DMS53 treated with DMSO at 0.1 percent for 48 hours (cell line): ENCODE results near the gene OVCH1.
"Not testable (repeated sequence)": the region's sequence is repeated elsewhere in the genome, so short reads cannot be mapped to it uniquely, and the experiment has no call there.

Source experiments
- DNase-seq: peaks from one replicate; lab custom pipeline; 2025; ENCODE audit not compliant: unreplicated experiment; lab: John Stamatoyannopoulos, UW

The OVCH1 gene

DNA sequence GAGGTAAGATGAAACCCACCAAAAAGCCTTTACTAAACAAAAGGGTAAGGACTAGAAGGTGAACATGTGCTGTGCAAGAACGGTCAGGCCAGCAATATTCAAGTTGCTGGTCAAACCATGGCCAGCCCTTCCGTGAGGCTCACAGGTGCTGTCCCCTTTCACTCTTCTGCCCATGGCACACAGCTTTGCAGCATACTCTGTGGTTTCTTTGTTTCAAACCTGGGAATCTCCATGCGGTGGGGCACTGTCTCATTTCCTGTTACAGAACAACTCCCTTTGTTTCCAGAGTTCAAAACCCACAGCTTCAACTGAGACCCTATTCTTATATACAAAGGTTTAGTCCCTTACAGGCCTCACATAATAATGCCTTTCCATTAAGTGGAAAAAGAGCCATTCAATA, 1.7 kb upstream of the OVCH1 start:
- no peak for DNase-seq

DNA sequence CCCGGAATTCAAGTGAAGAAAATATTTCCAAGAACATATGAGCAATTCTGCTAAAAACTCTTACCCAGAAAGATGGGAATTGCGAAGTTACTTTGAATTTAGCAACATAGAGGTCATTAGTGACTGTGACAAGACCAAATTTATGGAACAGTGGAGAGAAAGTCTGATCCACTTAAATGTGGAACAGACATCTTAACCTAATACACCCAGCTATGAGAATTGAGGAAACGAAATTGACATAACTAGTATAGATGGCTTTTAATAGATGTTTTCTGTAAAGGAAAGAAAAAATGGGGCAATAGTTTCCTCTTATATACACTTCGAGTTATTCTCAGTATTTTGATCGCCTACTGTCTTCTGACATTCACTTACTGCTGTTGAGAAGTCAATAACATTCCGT, 4.6 kb downstream of the OVCH1 start:
- no peak for DNase-seq

GRCh38 chr12:29486972-29487371, 10.5 kb downstream of the OVCH1 start:
- DNase-seq, result no peak

DNA sequence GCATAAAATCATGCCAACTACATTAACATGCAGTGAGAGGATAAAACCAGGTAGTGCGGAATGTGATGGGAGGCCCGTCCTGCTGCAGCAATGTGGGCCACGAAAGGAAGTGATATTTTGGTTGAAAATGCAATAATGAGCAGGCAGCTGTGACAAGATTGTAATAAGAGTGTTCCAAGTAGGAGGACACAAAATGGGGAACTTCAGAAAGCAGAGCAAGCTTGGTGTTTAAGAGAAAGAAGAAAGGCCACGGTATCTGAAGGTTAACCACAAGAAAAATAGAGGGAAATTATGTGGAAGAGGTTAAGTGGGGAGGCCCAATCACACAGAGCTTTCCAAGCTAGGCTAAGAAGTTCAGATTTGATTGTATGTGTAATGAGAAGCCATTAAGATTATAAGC, 34.3 kb downstream of the OVCH1 start:
- no peak for DNase-seq

- no peak for DNase-seq
Observed at GRCh38 chr12:29460082-29460481, 37.4 kb downstream of the OVCH1 start.

DNA sequence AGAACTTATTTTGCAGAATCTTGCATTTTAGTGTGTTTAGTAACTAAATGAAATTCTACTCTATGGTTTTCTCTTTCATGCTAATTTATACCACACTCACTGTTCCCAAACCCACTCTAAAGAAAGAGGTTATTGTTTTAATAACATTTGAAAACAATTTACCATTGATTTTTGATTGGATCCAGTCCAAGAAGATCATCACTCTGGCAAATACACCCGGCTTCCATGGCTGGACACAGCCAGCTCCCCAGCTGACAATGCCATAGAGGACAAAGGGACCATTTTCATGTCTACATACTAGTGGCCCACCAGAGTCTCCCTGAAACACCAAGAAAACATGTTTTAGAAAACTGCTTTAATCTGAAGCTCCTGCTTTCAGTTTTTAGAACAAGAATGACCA, 42.4 kb downstream of the OVCH1 start:
- no peak for DNase-seq

GRCh38 chr12:29451888-29452287, 45.6 kb downstream of the OVCH1 start:
- DNase-seq, result no peak

- DNase-seq, result no peak
Observed at GRCh38 chr12:29448157-29448556, 49.3 kb downstream of the OVCH1 start.

DNA sequence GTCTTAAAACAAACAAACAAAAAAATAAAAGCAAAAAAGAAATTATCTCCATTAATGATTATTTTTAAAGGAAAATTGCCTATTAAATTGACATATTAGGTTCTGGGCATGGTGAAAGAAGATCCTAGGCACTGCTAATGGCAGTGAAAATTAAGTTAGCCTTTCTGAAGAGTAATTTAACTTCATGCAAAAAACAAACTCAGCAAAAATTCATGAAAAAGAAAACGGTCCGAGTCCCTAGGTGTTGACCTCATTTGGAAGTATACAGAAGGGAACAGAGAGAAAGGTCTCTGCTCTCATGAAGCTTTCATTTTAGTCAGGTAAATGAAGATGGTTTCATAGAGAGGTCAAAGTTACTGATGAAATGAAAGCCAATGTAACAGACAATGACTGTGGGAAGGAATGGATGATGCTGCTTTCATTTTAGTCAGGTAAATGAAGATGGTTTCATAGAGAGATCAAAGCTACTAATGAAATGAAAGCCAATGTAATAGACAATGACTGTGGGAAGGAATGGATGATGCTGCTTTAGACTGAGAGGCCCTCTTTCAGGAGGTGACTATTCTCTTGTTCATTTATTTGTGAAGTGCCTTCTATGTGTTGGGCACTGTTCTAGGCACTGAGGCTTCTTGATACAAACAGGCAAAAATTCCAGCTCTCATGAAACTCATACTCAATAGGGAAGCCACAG, 50.1 kb downstream of the OVCH1 start:
- DNase-seq, result no peak

DNA sequence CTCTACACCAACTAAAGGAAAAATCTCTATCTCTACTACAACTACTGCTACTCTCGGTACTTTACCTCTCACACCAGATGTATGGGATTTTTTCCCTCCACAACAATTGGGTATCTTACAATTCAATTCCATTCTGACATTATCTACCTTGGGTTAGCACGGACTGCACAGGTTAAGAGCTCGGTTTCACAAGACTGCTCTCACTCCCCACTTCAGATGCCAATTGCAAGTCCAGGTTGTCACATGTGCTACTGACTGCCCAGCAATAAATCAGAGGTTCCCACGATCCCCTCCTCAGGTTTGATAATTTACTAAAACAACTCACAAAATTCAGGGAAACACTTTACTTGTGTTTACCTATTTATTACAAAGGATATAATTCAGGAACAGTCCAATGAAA, 58.0 kb downstream of the OVCH1 start:
- no peak for DNase-seq

GRCh38 chr12:29438752-29439408, 58.6 kb downstream of the OVCH1 start:
- DNase-seq, result no peak

DNA sequence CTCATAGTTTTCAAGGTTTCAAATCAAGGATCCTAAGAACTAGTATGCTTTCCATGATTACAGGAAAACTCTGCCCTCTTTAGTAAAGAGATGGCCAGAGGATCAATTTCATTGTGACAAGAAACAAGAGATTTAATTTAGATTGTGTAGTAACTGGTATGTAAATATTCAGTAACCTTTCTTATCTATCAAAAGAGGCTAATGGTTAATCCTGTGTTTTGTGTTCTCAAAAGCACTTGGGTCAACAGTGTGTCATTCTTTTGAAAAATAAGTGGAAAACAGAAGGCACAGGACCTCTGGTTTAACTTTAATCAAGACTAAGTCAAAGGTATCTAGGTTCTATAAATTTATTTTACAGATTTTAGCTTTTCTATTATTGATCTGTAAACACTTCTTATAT, 59.9 kb downstream of the OVCH1 start:
- DNase-seq, result peak; percentile 63

DNA sequence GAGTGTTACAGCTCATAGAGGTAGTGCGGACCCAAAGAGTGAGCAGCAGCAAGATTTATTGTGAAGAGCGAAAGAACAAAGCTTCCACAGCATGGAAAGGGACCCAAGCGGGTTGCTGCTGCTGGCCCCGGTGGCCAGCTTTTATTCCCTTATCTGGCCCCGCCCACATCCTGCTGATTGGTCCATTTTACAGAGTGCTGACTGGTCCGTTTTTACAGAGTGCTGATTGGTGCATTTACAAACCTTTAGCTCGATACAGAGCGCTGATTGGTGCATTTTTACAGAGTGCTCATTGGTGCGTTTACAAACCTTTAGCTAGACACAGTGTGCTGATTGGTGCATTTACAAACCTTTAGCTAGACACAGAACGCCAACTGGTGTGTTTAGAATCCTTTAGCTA, 60.7 kb downstream of the OVCH1 start:
- not testable (repeated sequence) for DNase-seq

DNA sequence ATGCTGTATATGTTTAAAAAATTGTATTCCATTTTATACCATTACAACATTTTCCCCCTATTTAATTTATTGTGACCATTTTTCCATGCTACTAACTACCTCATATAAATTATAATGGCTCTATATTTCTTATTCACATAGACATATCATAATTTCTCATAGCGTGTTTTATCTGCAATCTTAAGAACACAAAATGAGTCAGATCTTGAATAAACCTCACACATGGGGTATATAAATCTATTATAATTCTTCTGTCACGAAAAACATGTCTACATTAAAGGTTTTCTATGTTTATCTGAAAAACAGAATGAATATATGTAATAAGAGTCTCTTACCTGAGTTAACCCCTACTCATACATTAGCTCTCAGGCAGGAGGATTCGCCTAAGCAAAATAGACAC, 66.0 kb downstream of the OVCH1 start:
- DNase-seq, result no peak

DNA sequence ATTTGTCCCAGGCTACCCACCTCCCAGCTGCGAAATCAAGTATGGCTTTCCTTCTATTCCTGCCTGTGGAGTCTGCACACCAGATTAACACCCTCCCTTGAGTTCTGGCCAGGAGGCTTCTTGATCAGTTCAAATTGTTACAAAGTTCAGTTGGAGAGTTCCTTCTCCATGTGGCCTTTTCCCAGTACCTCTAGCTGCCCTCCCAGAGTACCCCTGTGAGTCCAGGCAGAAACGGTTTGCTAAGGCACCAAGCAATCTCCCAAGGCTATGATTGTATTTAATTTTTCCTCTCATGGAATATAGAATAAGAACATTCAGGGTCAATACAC, 66.8 kb downstream of the OVCH1 start:
- no peak for DNase-seq

- no peak for DNase-seq
Observed at GRCh38 chr12:29429999-29430715, 67.3 kb downstream of the OVCH1 start.

DNA sequence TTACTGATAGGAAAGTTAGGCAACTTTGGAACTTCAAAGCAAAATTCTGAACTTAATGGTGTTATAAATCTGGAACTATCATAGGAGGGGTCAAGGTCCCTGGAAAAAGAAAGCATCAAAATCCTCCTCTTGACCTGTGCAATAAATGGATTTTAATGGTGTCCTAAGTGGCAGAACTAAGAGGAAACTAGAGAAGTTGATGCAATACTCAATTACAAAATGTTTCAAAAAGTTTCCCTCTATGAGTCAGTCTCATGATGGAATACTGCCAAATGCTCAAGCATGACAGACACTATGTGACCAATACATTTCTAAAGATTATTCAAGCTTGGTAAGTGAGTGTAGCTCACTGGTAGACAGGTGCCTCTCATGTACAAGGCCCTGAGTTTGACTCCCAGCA, 68.9 kb downstream of the OVCH1 start:
- peak; percentile 39 for DNase-seq

- DNase-seq, result no peak
Observed at GRCh38 chr12:29427964-29428363, 69.5 kb downstream of the OVCH1 start.

DNA sequence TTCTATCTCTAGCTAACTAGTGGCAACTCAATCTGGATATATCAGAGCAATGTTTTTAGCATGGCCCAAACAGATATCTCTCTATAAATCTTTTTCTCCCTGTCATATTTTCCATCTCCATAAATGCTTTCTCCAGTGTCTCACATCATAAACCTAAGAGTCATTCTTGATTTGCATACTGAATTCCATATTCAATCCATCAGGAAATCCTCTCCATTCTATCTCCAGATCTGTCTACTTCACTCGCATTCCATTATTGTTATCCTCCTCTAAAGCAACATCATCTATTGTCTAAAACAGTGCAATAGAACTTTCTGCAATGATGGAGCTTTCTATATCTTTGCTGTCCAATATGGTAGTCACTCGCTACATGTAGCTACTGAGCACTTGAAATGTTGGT, 71.0 kb downstream of the OVCH1 start:
- DNase-seq, result no peak

DNA sequence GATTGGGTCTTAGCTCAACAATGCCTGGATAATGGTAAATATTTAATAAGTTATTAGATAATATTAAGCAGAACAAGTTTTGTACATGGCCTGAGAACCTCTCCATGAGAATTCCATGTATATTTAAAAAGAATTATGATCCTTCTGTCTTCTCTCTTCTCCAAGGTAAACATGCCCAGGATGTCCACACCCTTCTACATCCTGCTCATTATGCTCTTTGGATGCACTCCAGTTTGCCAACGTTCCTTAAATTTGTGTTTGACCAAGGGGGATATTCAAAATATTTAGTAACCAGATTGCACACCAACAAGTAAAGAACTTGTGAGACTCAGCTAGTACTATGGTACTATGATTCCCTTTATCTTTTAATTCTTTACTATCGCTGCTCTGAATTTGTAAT, 71.8 kb downstream of the OVCH1 start:
- DNase-seq, result no peak

GRCh38 chr12:29416748-29417147, 80.7 kb downstream of the OVCH1 start:
- no peak for DNase-seq

GRCh38 chr12:29415111-29415510, 82.4 kb downstream of the OVCH1 start:
- no peak for DNase-seq

DNA sequence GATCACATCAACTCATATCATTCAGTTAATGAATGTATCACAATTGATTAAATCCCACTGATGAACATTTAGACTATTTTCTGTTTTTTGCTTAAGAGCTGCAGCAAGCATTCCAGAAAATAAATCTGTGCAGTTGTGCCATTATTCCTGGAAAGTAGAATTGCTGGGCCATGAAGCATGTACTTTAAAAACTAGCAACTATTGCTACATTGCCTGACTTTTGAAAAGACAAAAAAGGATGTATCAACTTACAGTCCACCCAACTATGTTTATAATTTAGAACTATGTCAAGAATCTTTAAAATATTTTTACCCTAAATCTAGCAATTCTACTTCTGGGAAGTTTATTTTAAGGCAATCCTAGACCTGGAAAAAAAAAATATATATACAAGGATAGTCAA, 83.1 kb downstream of the OVCH1 start:
- DNase-seq, result no peak
